Lower lobe of right lung (tissue), 2 donors: ENCODE measurements around the gene SCN3B. TPM values are rescaled to one million over a fixed set of nuclear protein-coding genes. Genes with fewer than 3 reads are reported as not detected.

ENCODE experiments used
- ATAC-seq, 2 donors: fragments of 200-7000 bp; cut with Tn5 transposase; one replicate each; pipeline ENCODE4 v1.9.1; 2020 to 2022; ENCODE audit warnings: mild to moderate bottlenecking in 2 of 2, moderate library complexity in 2 of 2
- DNase-seq: peaks from one replicate; pipeline ENCODE4 v3.0.0-alpha.2; 2020
- H3K27ac ChIP-seq: fragments of 200-600 bp; one replicate; pipeline ENCODE4 v1.8.0; 2022
- H3K27me3 ChIP-seq: fragments of 200-600 bp; one replicate; pipeline ENCODE4 v1.8.0; 2022; ENCODE audit warnings: low read depth
- H3K36me3 ChIP-seq: fragments of 200-600 bp; one replicate; pipeline ENCODE4 v1.8.0; 2022; ENCODE audit warnings: mild to moderate bottlenecking
- H3K4me1 ChIP-seq: fragments of 200-600 bp; one replicate; pipeline ENCODE4 v1.8.0; 2022
- H3K4me3 ChIP-seq: fragments of 200-600 bp; one replicate; pipeline ENCODE4 v1.8.0; 2022; ENCODE audit warnings: mild to moderate bottlenecking
- H3K9me3 ChIP-seq: fragments of 200-600 bp; one replicate; pipeline ENCODE4 v1.8.0; 2022
- intact Hi-C: fragments of 100-400 bp; cut with DNase I; formaldehyde crosslinking; loops from one replicate; pipeline ENCODE4 v1.11.0; 2022
- total RNA-seq: library from RNA; stranded (reverse); fragmentation: NEBNext Ultra II Directional; extraction: Animal tissue kit (Norgen Biotek cat#: 25700); gene quantifications from one replicate; pipeline ENCODE4 v1.2.1, GENCODE V29; 2021
- TF ChIP-seq, protein P1 (sequence below): fragments of 200-600 bp; IDR thresholded peaks from one replicate; pipeline ENCODE4 v1.8.0; 2022; ENCODE audit warnings: antibody characterized with exemption, mild to moderate bottlenecking
- donor health status: DM: no; HTN: yes; CAD: no; lungs with severe emphysema.

The SCN3B gene
- total RNA-seq, 1 donor from 2014 or later = 3.2 TPM

- TF ChIP-seq, protein P1, sequence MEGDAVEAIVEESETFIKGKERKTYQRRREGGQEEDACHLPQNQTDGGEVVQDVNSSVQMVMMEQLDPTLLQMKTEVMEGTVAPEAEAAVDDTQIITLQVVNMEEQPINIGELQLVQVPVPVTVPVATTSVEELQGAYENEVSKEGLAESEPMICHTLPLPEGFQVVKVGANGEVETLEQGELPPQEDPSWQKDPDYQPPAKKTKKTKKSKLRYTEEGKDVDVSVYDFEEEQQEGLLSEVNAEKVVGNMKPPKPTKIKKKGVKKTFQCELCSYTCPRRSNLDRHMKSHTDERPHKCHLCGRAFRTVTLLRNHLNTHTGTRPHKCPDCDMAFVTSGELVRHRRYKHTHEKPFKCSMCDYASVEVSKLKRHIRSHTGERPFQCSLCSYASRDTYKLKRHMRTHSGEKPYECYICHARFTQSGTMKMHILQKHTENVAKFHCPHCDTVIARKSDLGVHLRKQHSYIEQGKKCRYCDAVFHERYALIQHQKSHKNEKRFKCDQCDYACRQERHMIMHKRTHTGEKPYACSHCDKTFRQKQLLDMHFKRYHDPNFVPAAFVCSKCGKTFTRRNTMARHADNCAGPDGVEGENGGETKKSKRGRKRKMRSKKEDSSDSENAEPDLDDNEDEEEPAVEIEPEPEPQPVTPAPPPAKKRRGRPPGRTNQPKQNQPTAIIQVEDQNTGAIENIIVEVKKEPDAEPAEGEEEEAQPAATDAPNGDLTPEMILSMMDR = no peak
- H3K4me3 ChIP-seq = no peak overlapping the region
- no peak for DNase-seq
- H3K4me1 ChIP-seq = no peaks in the 10 kb centered on the region
- H3K9me3 ChIP-seq = no peaks in the 10 kb centered on the region
- intact Hi-C loops = no loop called here
- H3K27me3 ChIP-seq = no peaks in the 10 kb centered on the region
- no peaks in the 10 kb centered on the region for H3K36me3 ChIP-seq
- no peak for ATAC-seq
- no peak overlapping the region for H3K27ac ChIP-seq
These were observed 42.7 kb downstream of the SCN3B start for GRCh38 chr11:123611698-123612097.

- Histone ChIP-seq H3K36me3 (no peaks in the 10 kb centered on the region), H3K9me3 (no peaks in the 10 kb centered on the region), H3K27me3 (no peaks in the 10 kb centered on the region), H3K27ac (no peak overlapping the region), H3K4me3 (no peak overlapping the region), H3K4me1 (no peaks in the 10 kb centered on the region)
- DNase-seq = no peak
- ATAC-seq = no peak
- TF ChIP-seq, protein P1 = no peak
- intact Hi-C loops = no loop called here
These were observed 45.5 kb downstream of the SCN3B start for GRCh38 chr11:123608945-123609344.

- intact Hi-C loops = no loop called here
These were observed 46.1 kb downstream of the SCN3B start for GRCh38 chr11:123608371-123608770.

DNA sequence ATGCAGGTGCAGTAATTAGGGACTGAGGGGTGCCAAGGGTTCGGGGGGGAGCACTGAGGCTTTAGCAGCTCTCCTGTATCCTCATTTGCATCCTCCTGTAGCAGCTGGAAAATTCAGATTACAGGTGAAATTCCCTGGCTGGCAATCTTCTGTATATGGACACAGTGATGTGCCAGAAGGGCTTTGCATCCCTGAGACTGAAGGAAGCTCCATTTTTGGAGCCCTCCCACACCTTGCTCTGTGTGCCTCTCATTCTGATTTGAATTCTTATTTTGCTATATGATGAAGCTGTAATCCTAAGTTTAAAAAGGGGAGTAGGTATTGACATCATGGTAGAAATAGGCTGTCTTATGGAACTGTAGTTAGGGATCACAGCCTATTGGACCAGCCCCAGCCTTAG is 46.6 kb downstream of the SCN3B start:
- intact Hi-C loops = no loop called here
- Histone ChIP-seq H3K4me3 (no peak overlapping the region), H3K36me3 (no peaks in the 10 kb centered on the region), H3K9me3 (no peaks in the 10 kb centered on the region), H3K27me3 (no peaks in the 10 kb centered on the region), H3K27ac (no peak overlapping the region), H3K4me1 (no peaks in the 10 kb centered on the region)
- no peak for DNase-seq
- no peak for ATAC-seq
- TF ChIP-seq, protein P1 = no peak

More at GRCh38 chr11:123608371-123608770, 46.1 kb downstream of the SCN3B start:
- ATAC-seq = no peak
- H3K27me3 ChIP-seq = no peaks in the 10 kb centered on the region
- no peaks in the 10 kb centered on the region for H3K9me3 ChIP-seq
- no peak overlapping the region for H3K4me3 ChIP-seq
- no peaks in the 10 kb centered on the region for H3K4me1 ChIP-seq
- no peaks in the 10 kb centered on the region for H3K36me3 ChIP-seq
- no peak overlapping the region for H3K27ac ChIP-seq
- TF ChIP-seq, protein P1 = no peak
- no peak for DNase-seq

- Histone ChIP-seq H3K4me1 (no peaks in the 10 kb centered on the region), H3K4me3 (no peak overlapping the region), H3K27ac (no peak overlapping the region), H3K27me3 (no peaks in the 10 kb centered on the region), H3K9me3 (no peaks in the 10 kb centered on the region), H3K36me3 (no peaks in the 10 kb centered on the region)
- TF ChIP-seq, protein P1 = no peak
- intact Hi-C loops = no loop called here
- DNase-seq = no peak
- no peak for ATAC-seq
These were observed 50.8 kb downstream of the SCN3B start for GRCh38 chr11:123603666-123604065.

- no peak overlapping the region for H3K27ac ChIP-seq
- H3K9me3 ChIP-seq = no peaks in the 10 kb centered on the region
- no peak for DNase-seq
- H3K27me3 ChIP-seq = no peaks in the 10 kb centered on the region
- no peaks in the 10 kb centered on the region for H3K4me1 ChIP-seq
- no peak for ATAC-seq
- no peaks in the 10 kb centered on the region for H3K36me3 ChIP-seq
- H3K4me3 ChIP-seq = no peak overlapping the region
- intact Hi-C loops = no loop called here
- TF ChIP-seq, protein P1 = no peak
These were observed 52.7 kb downstream of the SCN3B start for GRCh38 chr11:123601743-123602142.
